Epithelial cell of prostate (primary cell): ENCODE measurements around the gene DAGLA.
"Not testable (repeated sequence)": the region's sequence is repeated elsewhere in the genome, so short reads cannot be mapped to it uniquely, and the experiment has no call there.

ENCODE experiments used
- DNase-seq: peaks from one replicate; pipeline ENCODE4 v3.0.0-alpha.2; 2011; ENCODE audit warnings: low read depth, low spot score
- H3K27ac ChIP-seq: fragments of 450-650 bp; 2 replicates; pipeline ENCODE4 v1.5.1; 2017; ENCODE audit warnings: mild to moderate bottlenecking

DAGLA gene

GRCh38 chr11:61660997-61661396 is 19.2 kb upstream of the DAGLA start:
- H3K27ac ChIP-seq, DNase-seq: not testable (repeated sequence)

GRCh38 chr11:61666684-61667297 is 13.4 kb upstream of the DAGLA start:
- DNase-seq = no peak

GRCh38 chr11:61667684-61668305 is 12.4 kb upstream of the DAGLA start:
- DNase-seq = no peak
- H3K27ac ChIP-seq = no peak overlapping the region

More at GRCh38 chr11:61666684-61667297, 13.4 kb upstream of the DAGLA start:
- no peak overlapping the region for H3K27ac ChIP-seq

GRCh38 chr11:61669417-61669816 is 10.8 kb upstream of the DAGLA start:
- no peak overlapping the region for H3K27ac ChIP-seq
- no peak for DNase-seq

GRCh38 chr11:61670626-61671025 is 9.6 kb upstream of the DAGLA start:
- no peak for DNase-seq
- no peak overlapping the region for H3K27ac ChIP-seq

GRCh38 chr11:61671527-61671926 is 8.7 kb upstream of the DAGLA start:
- no peak overlapping the region for H3K27ac ChIP-seq
- no peak for DNase-seq

GRCh38 chr11:61673946-61674467 is 6.2 kb upstream of the DAGLA start:
- not testable (repeated sequence) for H3K27ac ChIP-seq, DNase-seq

GRCh38 chr11:61675826-61676225 is 4.4 kb upstream of the DAGLA start:
- H3K27ac ChIP-seq = no peak overlapping the region
- no peak for DNase-seq

GRCh38 chr11:61679296-61679695 is 895 bp upstream of the DAGLA start:
- no peak for DNase-seq
- H3K27ac ChIP-seq = no peak overlapping the region

- H3K27ac ChIP-seq = no peak overlapping the region
- DNase-seq = no peak
These were observed 531 bp downstream of the DAGLA start for GRCh38 chr11:61680622-61681221.

GRCh38 chr11:61682093-61682732 is 2.0 kb downstream of the DAGLA start:
- H3K27ac ChIP-seq = no peak overlapping the region
- no peak for DNase-seq

GRCh38 chr11:61682906-61683675 is 2.9 kb downstream of the DAGLA start:
- H3K27ac ChIP-seq = no peak overlapping the region
- no peak for DNase-seq

- no peak for DNase-seq
- no peak overlapping the region for H3K27ac ChIP-seq
These were observed 4.0 kb downstream of the DAGLA start for GRCh38 chr11:61683961-61684869.

GRCh38 chr11:61684870-61685616 is 4.9 kb downstream of the DAGLA start:
- no peak for DNase-seq

GRCh38 chr11:61685617-61685967 is 5.4 kb downstream of the DAGLA start:
- no peak overlapping the region for H3K27ac ChIP-seq
- DNase-seq = no peak

More at GRCh38 chr11:61684870-61685616, 4.9 kb downstream of the DAGLA start:
- H3K27ac ChIP-seq = no peak overlapping the region

GRCh38 chr11:61686066-61686465 is 5.9 kb downstream of the DAGLA start:
- DNase-seq = no peak
- H3K27ac ChIP-seq = no peak overlapping the region

GRCh38 chr11:61686469-61686868 is 6.3 kb downstream of the DAGLA start:
- DNase-seq = no peak
- H3K27ac ChIP-seq = no peak overlapping the region

GRCh38 chr11:61687420-61687819 is 7.2 kb downstream of the DAGLA start:
- no peak overlapping the region for H3K27ac ChIP-seq
- DNase-seq = no peak
